Mesendoderm (in vitro differentiated cells): ENCODE results near the gene SCRG1.

Source experiments
- DNase-seq: peaks from one replicate; pipeline ENCODE4 v3.0.0; 2013
- H2AK5ac ChIP-seq: 2 replicates; pipeline ENCODE4 v1.6.1; 2013; ENCODE audit warnings: low read length, inconsistent platforms
- H2BK120ac ChIP-seq: 2 replicates; pipeline ENCODE4 v1.6.1; 2013; ENCODE audit warnings: low read depth, mild to moderate bottlenecking, low read length, moderate library complexity, mixed read lengths
- H2BK15ac ChIP-seq: replicated peaks from 2 replicates; pipeline ENCODE4 v1.6.1; 2013; ENCODE audit warnings: low read depth, mild to moderate bottlenecking, moderate library complexity
- H2BK5ac ChIP-seq: 2 replicates; pipeline ENCODE4 v1.6.1; 2013; ENCODE audit warnings: low read length, inconsistent platforms
- H3K18ac ChIP-seq: 2 replicates; pipeline ENCODE4 v1.6.1; 2013; ENCODE audit warnings: mild to moderate bottlenecking, low read length, mixed read lengths
- H3K23ac ChIP-seq: one replicate; pipeline ENCODE4 v1.6.1; 2013; ENCODE audit warnings: low read length
- H3K27ac ChIP-seq: 2 replicates; pipeline ENCODE4 v1.5.1; 2013; ENCODE audit warnings: low read depth, mild to moderate bottlenecking, inconsistent platforms, low read length, moderate library complexity
- H3K27me3 ChIP-seq: 2 replicates; pipeline ENCODE4 v1.6.1; 2013; ENCODE audit warnings: low read length, control low read depth, mild to moderate bottlenecking, inconsistent platforms; ENCODE audit not compliant: insufficient read depth, poor library complexity
- H3K36me3 ChIP-seq: 2 replicates; pipeline ENCODE4 v1.6.1; 2013; ENCODE audit warnings: low read length, inconsistent platforms; ENCODE audit not compliant: control insufficient read depth, insufficient read depth
- H3K4ac ChIP-seq: one replicate; pipeline ENCODE4 v1.6.1; 2013; ENCODE audit warnings: low read depth, mild to moderate bottlenecking, low read length, moderate library complexity
- H3K4me1 ChIP-seq: 2 replicates; pipeline ENCODE4 v1.6.1; 2013; ENCODE audit warnings: low read depth, low read length, inconsistent platforms; ENCODE audit not compliant: control insufficient read depth
- H3K4me2 ChIP-seq: 2 replicates; pipeline ENCODE4 v1.6.1; 2013; ENCODE audit warnings: low read length
- H3K4me3 ChIP-seq: 2 replicates; pipeline ENCODE4 v1.5.1; 2013; ENCODE audit warnings: mild to moderate bottlenecking, low read length
- H3K56ac ChIP-seq: one replicate; pipeline ENCODE4 v1.6.1; 2013; ENCODE audit warnings: low read length
- H3K79me1 ChIP-seq: 2 replicates; pipeline ENCODE4 v1.6.1; 2013; ENCODE audit warnings: low read length, inconsistent platforms
- H3K79me2 ChIP-seq: 2 replicates; pipeline ENCODE4 v1.6.1; 2013; ENCODE audit warnings: mild to moderate bottlenecking, low read length; ENCODE audit not compliant: control insufficient read depth, insufficient read depth
- H3K9ac ChIP-seq: 2 replicates; pipeline ENCODE4 v1.6.1; 2013; ENCODE audit warnings: low read length, inconsistent platforms
- H4K5ac ChIP-seq: one replicate; pipeline ENCODE4 v1.6.1; 2013; ENCODE audit warnings: low read length
- H4K8ac ChIP-seq: one replicate; pipeline ENCODE4 v1.6.1; 2013; ENCODE audit warnings: low read depth, mild to moderate bottlenecking, control low read depth, low read length, moderate library complexity
- WGBS: extraction: QIAGEN DNeasy Blood & Tissue Kit; methylation state at CpG from one replicate; pipeline ENCODE4 v1.1.7; 2013; ENCODE audit warnings: low lambda C conversion rate, missing lambda C conversion rate; ENCODE audit not compliant: insufficient coverage; ENCODE audit errors: extremely low coverage; 5-methylcytosine and 5-hydroxymethylcytosine counted together

SCRG1 gene

DNA sequence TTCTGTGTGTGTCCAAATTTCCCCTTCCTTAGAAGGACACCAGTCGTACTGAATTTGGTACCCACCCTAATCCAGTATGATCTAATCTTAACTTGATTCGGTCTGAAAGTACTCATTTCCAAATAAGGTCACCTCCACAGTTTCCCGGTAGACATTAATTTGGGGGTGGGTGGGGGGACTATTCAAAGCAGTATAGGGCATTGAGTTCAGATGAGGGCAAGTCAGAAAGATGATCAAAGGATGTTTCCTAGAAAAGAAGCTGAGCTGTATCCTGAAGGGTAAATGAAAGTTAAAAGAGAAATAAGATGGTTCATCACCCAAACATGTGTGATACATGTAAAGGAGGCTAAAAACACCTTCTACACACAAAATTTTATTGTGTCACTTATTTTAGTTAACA, 42.0 kb upstream of the SCRG1 start:
- no peak overlapping the region for H3K56ac ChIP-seq
- no peak overlapping the region for H3K4ac ChIP-seq
- no peak overlapping the region for H3K18ac ChIP-seq
- no peak overlapping the region for H3K4me3 ChIP-seq
- no peak overlapping the region for H4K5ac ChIP-seq
- no peak overlapping the region for H3K4me2 ChIP-seq
- no peak overlapping the region for H3K9ac ChIP-seq
- no peak overlapping the region for H2BK5ac ChIP-seq
- H3K36me3 ChIP-seq = no peaks in the 10 kb centered on the region
- no peak overlapping the region for H4K8ac ChIP-seq
- H2BK120ac ChIP-seq = no peak overlapping the region
- DNase-seq = no peak
- H2AK5ac ChIP-seq = no peak overlapping the region
- no peaks in the 10 kb centered on the region for H3K27me3 ChIP-seq
- no peaks in the 10 kb centered on the region for H3K79me2 ChIP-seq
- H3K4me1 ChIP-seq = no peaks in the 10 kb centered on the region
- H3K23ac ChIP-seq = no peak overlapping the region
- no CpG with 5 or more reads among the region's 3 CpGs for WGBS
- H3K27ac ChIP-seq = no peak overlapping the region
- no peak overlapping the region for H2BK15ac ChIP-seq
- no peaks in the 10 kb centered on the region for H3K79me1 ChIP-seq

DNA sequence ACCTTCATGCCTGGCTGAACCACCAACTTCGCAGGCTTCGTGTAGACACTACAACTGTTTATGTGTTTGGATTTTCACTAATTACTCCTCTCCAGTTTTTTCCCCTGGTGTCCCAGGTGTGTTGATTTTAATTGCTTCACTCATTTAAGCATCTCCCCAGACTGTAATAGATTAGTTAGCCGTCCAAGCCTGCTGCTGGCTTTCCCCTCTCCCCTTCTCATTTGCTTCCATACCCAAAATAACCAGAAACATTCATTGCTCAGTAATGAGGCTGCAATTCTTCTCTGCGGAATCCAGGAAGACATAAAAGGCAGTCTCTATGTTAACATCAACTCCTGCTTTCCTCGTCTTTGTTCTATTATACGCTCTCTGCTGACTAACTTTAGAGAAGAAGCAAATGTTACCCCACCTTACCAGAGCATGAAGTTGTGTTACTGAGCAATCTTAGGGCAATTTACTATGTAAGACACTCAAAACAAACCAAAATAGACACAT, 37.9 kb upstream of the SCRG1 start:
- no peak overlapping the region for H2BK120ac ChIP-seq
- H3K4me2 ChIP-seq = no peak overlapping the region
- H4K8ac ChIP-seq = no peak overlapping the region
- no peaks in the 10 kb centered on the region for H3K4me1 ChIP-seq
- H3K27ac ChIP-seq = no peak overlapping the region
- no peaks in the 10 kb centered on the region for H3K27me3 ChIP-seq
- no peak overlapping the region for H2BK15ac ChIP-seq
- no peak overlapping the region for H2BK5ac ChIP-seq
- no peaks in the 10 kb centered on the region for H3K79me2 ChIP-seq
- H3K79me1 ChIP-seq = no peaks in the 10 kb centered on the region
- no peak overlapping the region for H3K9ac ChIP-seq
- no peak overlapping the region for H3K18ac ChIP-seq
- no peak overlapping the region for H3K56ac ChIP-seq
- WGBS = no CpG with 5 or more reads among the region's 6 CpGs
- H3K4me3 ChIP-seq = no peak overlapping the region
- no peaks in the 10 kb centered on the region for H3K36me3 ChIP-seq
- no peak for DNase-seq
- H3K4ac ChIP-seq = no peak overlapping the region
- no peak overlapping the region for H2AK5ac ChIP-seq
- no peak overlapping the region for H4K5ac ChIP-seq
- no peak overlapping the region for H3K23ac ChIP-seq

DNA sequence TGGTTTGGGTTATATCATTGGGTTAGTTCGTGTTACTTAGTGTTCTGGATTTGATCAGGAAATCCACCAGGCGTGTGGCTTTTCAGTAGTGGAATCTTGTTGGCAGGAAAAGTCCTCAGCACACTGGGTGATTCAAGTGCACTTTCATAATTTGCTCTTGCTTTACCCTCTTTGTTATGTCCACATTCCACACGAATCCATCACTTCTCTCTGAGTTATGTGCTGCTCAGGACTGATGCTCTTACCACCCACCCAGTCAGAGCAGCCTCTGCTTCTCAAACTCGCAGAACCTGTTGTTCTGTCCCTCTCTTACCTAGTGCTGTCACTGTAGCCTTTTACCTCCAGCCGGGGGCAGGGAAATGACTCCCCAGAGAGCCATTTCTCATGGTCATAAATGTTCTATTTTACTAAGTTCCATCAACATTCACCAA, 37.2 kb upstream of the SCRG1 start:
- WGBS = no CpG with 5 or more reads among the region's 5 CpGs

DNA sequence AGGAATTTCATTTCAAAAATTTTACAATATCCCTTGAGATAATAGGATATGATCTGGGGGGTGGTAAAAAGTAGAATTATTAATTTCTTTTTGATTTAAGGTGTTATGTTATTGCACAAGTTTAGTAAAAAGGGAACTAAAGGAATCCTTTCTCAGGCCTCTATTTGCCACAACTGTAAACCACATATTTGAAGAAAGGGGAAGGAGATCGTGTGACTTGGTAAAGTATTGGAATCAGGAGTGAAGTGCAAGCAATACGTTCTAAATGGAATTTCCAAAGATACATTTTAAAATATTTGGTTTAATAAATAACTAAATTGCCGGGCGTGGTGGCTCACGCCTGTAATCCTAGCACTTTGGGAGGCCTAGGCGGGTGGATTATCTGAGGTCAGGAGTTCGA, 35.3 kb upstream of the SCRG1 start:
- Histone ChIP-seq H3K4me1 (no peaks in the 10 kb centered on the region), H2BK5ac (no peak overlapping the region), H3K79me1 (no peaks in the 10 kb centered on the region), H3K18ac (no peak overlapping the region), H4K8ac (no peak overlapping the region), H3K4me2 (no peak overlapping the region), H3K23ac (no peak overlapping the region), H2BK15ac (no peak overlapping the region), H2AK5ac (no peak overlapping the region), H3K9ac (no peak overlapping the region), H3K27me3 (no peaks in the 10 kb centered on the region), H3K4me3 (no peak overlapping the region), H4K5ac (no peak overlapping the region), H3K56ac (no peak overlapping the region), H3K27ac (no peak overlapping the region), H2BK120ac (no peak overlapping the region), H3K4ac (no peak overlapping the region), H3K36me3 (no peaks in the 10 kb centered on the region), H3K79me2 (no peaks in the 10 kb centered on the region)
- DNase-seq = no peak
- WGBS = no CpG with 5 or more reads among the region's 7 CpGs

More for the DNA sequence above, 37.2 kb upstream of the SCRG1 start:
- no peak overlapping the region for H3K4ac ChIP-seq
- no peak overlapping the region for H3K27ac ChIP-seq
- no peaks in the 10 kb centered on the region for H3K79me1 ChIP-seq
- H3K27me3 ChIP-seq = no peaks in the 10 kb centered on the region
- no peak for DNase-seq
- no peaks in the 10 kb centered on the region for H3K79me2 ChIP-seq
- no peak overlapping the region for H2AK5ac ChIP-seq
- H3K36me3 ChIP-seq = no peaks in the 10 kb centered on the region
- H3K4me2 ChIP-seq = no peak overlapping the region
- no peak overlapping the region for H2BK120ac ChIP-seq
- no peak overlapping the region for H3K23ac ChIP-seq
- no peak overlapping the region for H3K4me3 ChIP-seq
- no peak overlapping the region for H4K5ac ChIP-seq
- no peak overlapping the region for H3K56ac ChIP-seq
- H4K8ac ChIP-seq = no peak overlapping the region
- no peak overlapping the region for H3K18ac ChIP-seq
- H3K4me1 ChIP-seq = no peaks in the 10 kb centered on the region
- no peak overlapping the region for H2BK5ac ChIP-seq
- H3K9ac ChIP-seq = no peak overlapping the region
- no peak overlapping the region for H2BK15ac ChIP-seq

DNA sequence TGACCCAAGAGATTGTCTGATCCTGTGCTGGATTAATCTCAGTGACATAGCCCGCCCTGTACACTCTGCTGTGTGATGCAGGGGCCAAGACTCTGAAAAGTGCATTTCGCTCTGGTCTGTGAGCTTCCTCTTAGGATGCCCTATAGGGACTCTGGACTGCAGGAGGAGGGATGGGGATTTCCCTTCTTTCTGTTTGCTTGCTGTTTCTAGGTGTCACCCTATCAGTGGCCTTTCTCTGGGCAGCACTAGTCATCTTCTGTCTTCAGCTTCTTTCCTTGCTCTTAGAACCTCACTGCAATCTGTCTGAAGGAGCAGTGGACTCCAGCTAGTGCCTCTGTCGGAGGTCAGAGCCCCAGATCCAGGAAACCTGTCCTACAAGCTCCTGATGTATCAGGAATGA, 34.5 kb upstream of the SCRG1 start:
- Histone ChIP-seq H3K18ac (no peak overlapping the region), H3K36me3 (no peaks in the 10 kb centered on the region), H4K5ac (no peak overlapping the region), H3K27me3 (no peaks in the 10 kb centered on the region), H2BK15ac (no peak overlapping the region), H4K8ac (no peak overlapping the region), H3K79me2 (no peaks in the 10 kb centered on the region), H2BK120ac (no peak overlapping the region), H3K79me1 (no peaks in the 10 kb centered on the region), H3K56ac (no peak overlapping the region), H3K27ac (no peak overlapping the region), H3K9ac (no peak overlapping the region), H3K4me1 (no peaks in the 10 kb centered on the region), H2BK5ac (no peak overlapping the region), H3K4ac (no peak overlapping the region), H3K4me3 (no peak overlapping the region), H3K23ac (no peak overlapping the region), H2AK5ac (no peak overlapping the region), H3K4me2 (no peak overlapping the region)
- WGBS = no CpG with 5 or more reads among the region's 3 CpGs
- no peak for DNase-seq

DNA sequence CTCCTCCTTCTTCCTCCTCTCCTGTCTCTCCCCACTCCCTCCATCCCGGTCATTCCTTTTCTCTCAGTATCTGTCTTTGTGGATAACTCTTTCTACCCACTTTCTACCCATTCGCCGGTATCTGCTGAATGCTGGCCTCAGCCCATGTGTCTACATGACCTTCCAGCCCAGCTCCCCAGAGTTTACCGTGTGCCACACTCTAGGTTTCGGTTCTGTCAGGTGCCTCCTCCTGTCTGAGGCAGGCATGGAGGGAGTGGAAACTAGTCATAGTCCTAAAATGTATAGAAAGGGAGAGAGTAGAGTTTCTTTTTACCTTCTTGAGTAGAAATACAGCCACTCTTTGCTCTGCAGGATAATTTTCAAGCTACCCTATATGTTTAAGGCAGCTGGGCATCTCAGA, 33.5 kb upstream of the SCRG1 start:
- Histone ChIP-seq H3K27ac (no peak overlapping the region), H3K4ac (no peak overlapping the region)

More for the DNA sequence above, 33.5 kb upstream of the SCRG1 start:
- no peak overlapping the region for H3K4me3 ChIP-seq
- no peak overlapping the region for H2AK5ac ChIP-seq
- no peaks in the 10 kb centered on the region for H3K79me2 ChIP-seq
- DNase-seq = no peak
- no peak overlapping the region for H3K4me2 ChIP-seq
- no peak overlapping the region for H3K23ac ChIP-seq
- no peaks in the 10 kb centered on the region for H3K4me1 ChIP-seq
- H3K27me3 ChIP-seq = no peaks in the 10 kb centered on the region
- WGBS = no CpG with 5 or more reads among the region's 5 CpGs
- no peak overlapping the region for H3K56ac ChIP-seq
- H4K5ac ChIP-seq = no peak overlapping the region
- no peaks in the 10 kb centered on the region for H3K79me1 ChIP-seq
- no peak overlapping the region for H3K18ac ChIP-seq
- no peak overlapping the region for H4K8ac ChIP-seq
- H3K9ac ChIP-seq = no peak overlapping the region
- no peak overlapping the region for H2BK120ac ChIP-seq
- H2BK15ac ChIP-seq = no peak overlapping the region
- no peak overlapping the region for H2BK5ac ChIP-seq
- H3K36me3 ChIP-seq = no peaks in the 10 kb centered on the region
